SK-N-SH (cell line): ENCODE data around the gene IMPACT. TPM values are rescaled to one million over a fixed set of nuclear protein-coding genes. Genes with fewer than 3 reads are reported as not detected.

Source experiments
- CTCF ChIA-PET: fragments of 300-600, 350-600 bp; formaldehyde crosslinking; extraction: SDS; loops from one replicate; lab custom pipeline; 2021; lab: Yijun Ruan, JAX
- POLR2A ChIA-PET: fragments of 350-600 bp; sonication (Branson Sonifier 250); formaldehyde crosslinking; extraction: SDS; loops from one replicate; lab custom pipeline; 2020; ENCODE audit warnings: antibody characterized with exemption, inconsistent platforms; lab: Yijun Ruan, JAX
- DNase-seq: peaks from one replicate; pipeline ENCODE4 v3.0.0; 2012
- H2AFZ ChIP-seq: fragments of 200-600 bp; sonication (generic); 2 replicates; pipeline ENCODE4 v1.8.1; 2016; ENCODE audit warnings: antibody characterized with exemption, mild to moderate bottlenecking, low read depth
- H3F3A ChIP-seq: fragments of 200-600 bp; sonication (generic); replicated peaks from 2 replicates; pipeline ENCODE3; 2016; ENCODE audit warnings: antibody characterized with exemption, mild to moderate bottlenecking; ENCODE audit not compliant: insufficient read depth
- H3K27ac ChIP-seq, 2 experiments: fragments of 200-500 bp in 1 of 2; fragments of 200-600 bp in 1 of 2; sonication (Bioruptor generic) in 1 of 2; sonication (generic), shearing (Covaris generic) in 1 of 2; 2 replicates each; pipeline versions ENCODE4 v1.5.1 to v1.6.1; 2014 to 2016; ENCODE audit warnings: low read depth in 2 of 2, inconsistent platforms in 1 of 2, low read length in 1 of 2, mild to moderate bottlenecking in 1 of 2, mixed read lengths in 1 of 2
- H3K27me3 ChIP-seq: fragments of 200-600 bp; sonication (generic), shearing (Covaris generic); 2 replicates; pipeline ENCODE4 v1.6.1; 2016; ENCODE audit warnings: mixed run types; ENCODE audit not compliant: insufficient read depth
- H3K36me3 ChIP-seq, 2 experiments: fragments of 200-500 bp in 1 of 2; fragments of 200-600 bp in 1 of 2; sonication (Bioruptor generic) in 1 of 2; sonication (generic) in 1 of 2; replicated peaks in 1 of 2; 2 replicates each; pipeline versions ENCODE3 to v1.5.1; 2014 to 2016; ENCODE audit warnings: low read length in 1 of 2, mild to moderate bottlenecking in 1 of 2; ENCODE audit not compliant: insufficient read depth in 2 of 2, control insufficient read depth in 1 of 2
- H3K4me1 ChIP-seq, 2 experiments: fragments of 200-500 bp in 1 of 2; fragments of 200-600 bp in 1 of 2; sonication (Bioruptor generic) in 1 of 2; sonication (generic), shearing (Covaris generic) in 1 of 2; 2 replicates each; pipeline versions ENCODE4 v1.5.1 to v1.6.1; 2014 to 2016; ENCODE audit warnings: low read depth in 1 of 2, low read length in 1 of 2, mixed run types in 1 of 2; ENCODE audit not compliant: insufficient read depth in 2 of 2, control insufficient read depth in 1 of 2
- H3K4me2 ChIP-seq: fragments of 200-600 bp; sonication (generic), shearing (Covaris generic); 2 replicates; pipeline ENCODE4 v1.6.1; 2017; ENCODE audit warnings: mixed run types
- H3K4me3 ChIP-seq, 2 experiments: fragments of 200-500 bp in 1 of 2; fragments of 200-600 bp in 1 of 2; sonication (Bioruptor generic) in 1 of 2; sonication (generic), shearing (Covaris generic) in 1 of 2; 2 replicates each; pipeline versions ENCODE4 v1.5.1 to v1.8.1; 2014 to 2016; ENCODE audit warnings: low read depth in 2 of 2, inconsistent platforms in 1 of 2, low read length in 1 of 2, mild to moderate bottlenecking in 1 of 2, mixed read lengths in 1 of 2, moderate library complexity in 1 of 2
- H3K79me2 ChIP-seq: fragments of 200-600 bp; sonication (generic); 2 replicates; pipeline ENCODE4 v1.8.1; 2017; ENCODE audit warnings: mild to moderate bottlenecking; ENCODE audit not compliant: insufficient read depth
- H3K9ac ChIP-seq: fragments of 200-600 bp; sonication (generic); 2 replicates; pipeline ENCODE4 v1.6.1; 2017; ENCODE audit warnings: mixed run types
- H3K9me2 ChIP-seq: fragments of 200-600 bp; sonication (generic); 2 replicates; pipeline ENCODE4 v1.6.1; 2017; ENCODE audit warnings: mixed run types
- H3K9me3 ChIP-seq: fragments of 200-600 bp; sonication (generic); 2 replicates; pipeline ENCODE4 v1.6.1; 2017; ENCODE audit warnings: mixed run types, mild to moderate bottlenecking, moderate library complexity
- H4K20me1 ChIP-seq: fragments of 200-600 bp; sonication (generic); 2 replicates; pipeline ENCODE4 v1.6.1; 2017; ENCODE audit warnings: mild to moderate bottlenecking, mixed run types; ENCODE audit not compliant: insufficient read depth
- CTCF ChIP-seq: fragments of 200-600 bp; sonication (generic); IDR thresholded peaks from 2 replicates; pipeline ENCODE4 v1.6.1; 2017; ENCODE audit warnings: antibody characterized with exemption, mild to moderate bottlenecking, moderate library complexity
- ELF1 ChIP-seq: IDR thresholded peaks from 2 replicates; pipeline ENCODE4 v1.4.0; 2012
- GATA2 ChIP-seq: sonication (generic); formaldehyde crosslinking; IDR thresholded peaks from 2 replicates; pipeline ENCODE4 v1.5.0; 2020; ENCODE audit warnings: mild to moderate bottlenecking, missing genetic modification reagents
- IRF3 ChIP-seq: fragments of 150-350 bp; IDR thresholded peaks from 2 replicates; pipeline ENCODE4 v1.6.1; 2016; ENCODE audit warnings: mild to moderate bottlenecking, low read depth, low read length
- NFIC ChIP-seq: IDR thresholded peaks from 2 replicates; pipeline ENCODE4 v1.4.0; 2012; ENCODE audit warnings: borderline replicate concordance
- PBX3 ChIP-seq: IDR thresholded peaks from 2 replicates; pipeline ENCODE4; 2012
- REST ChIP-seq: IDR thresholded peaks from 2 replicates; pipeline ENCODE4 v1.6.1; 2012; ENCODE audit warnings: mild to moderate bottlenecking, low read depth, low read length, moderate library complexity
- RXRA ChIP-seq: IDR thresholded peaks from 2 replicates; pipeline ENCODE4 v1.4.0; 2012; ENCODE audit warnings: low read depth, mild to moderate bottlenecking, borderline replicate concordance
- SIN3A ChIP-seq: IDR thresholded peaks from 2 replicates; pipeline ENCODE4 v1.6.1; 2012; ENCODE audit warnings: low read depth, mild to moderate bottlenecking, low read length, moderate library complexity, borderline replicate concordance
- TAF1 ChIP-seq: IDR thresholded peaks from 2 replicates; pipeline ENCODE4 v1.6.1; 2012; ENCODE audit warnings: low read depth, mild to moderate bottlenecking, low read length, moderate library complexity, borderline replicate concordance
- USF2 ChIP-seq: fragments of 150-350 bp; IDR thresholded peaks from 2 replicates; pipeline ENCODE4 v1.6.1; 2017; ENCODE audit warnings: antibody characterized with exemption, low read length, low read depth, borderline replicate concordance
- WGBS: methylation state at CpG from one replicate; pipeline ENCODE4 v1.1.6; 2017; ENCODE audit warnings: low lambda C conversion rate; 5-methylcytosine and 5-hydroxymethylcytosine counted together
- polyA plus RNA-seq, 3 experiments: library from polyadenylated mRNA; depleted of rRNA; stranded (reverse); fragments of >200 nt; gene quantifications; 2 replicates each; pipeline ENCODE4 v1.2.3, GENCODE V29; 2012

The IMPACT gene
- polyA plus RNA-seq, 1 of the 3 experiments (the other 2 are of a cell fraction) = 13.0 TPM

- DNase-seq = no peak
- Histone ChIP-seq H3K9ac (no peak overlapping the region), H2AFZ (no peak overlapping the region), H3F3A (no peaks in the 10 kb centered on the region), H3K4me3 (no peak overlapping the region), H3K9me2 (no peaks in the 10 kb centered on the region), H3K36me3 (peaks cover 0 to 3% of the 10 kb centered on the region in 2 experiments), H3K79me2 (no peaks in the 10 kb centered on the region), H3K27ac (no peak overlapping the region), H3K4me1 (no peaks in the 10 kb centered on the region; a peak in 1 of 4 replicates), H4K20me1 (no peaks in the 10 kb centered on the region), H3K27me3 (no peaks in the 10 kb centered on the region), H3K9me3 (no peaks in the 10 kb centered on the region), H3K4me2 (no peak overlapping the region)
- no peak for TF ChIP-seq CTCF
- no peak for TF ChIP-seq TAF1
- ChIA-PET POLR2A (no interaction called here), CTCF (interaction anchor here (0.9 to 2.5 kb wide), 2 partner anchors 25 to 27 kb away, joined by 3 to 10 read pairs; no protein-coding TSS in a partner anchor)
- WGBS = 90% methylated on average over 8 of the region's 8 CpGs
Measured at GRCh38 chr18:24461996-24462395, 35.5 kb downstream of the IMPACT start.

- Histone ChIP-seq H3K4me1 (no peaks in the 10 kb centered on the region; a peak in 1 of 4 replicates), H3K27ac (no peak overlapping the region), H3K9me2 (no peaks in the 10 kb centered on the region), H3K9ac (no peak overlapping the region), H3K9me3 (no peaks in the 10 kb centered on the region), H2AFZ (no peak overlapping the region), H3K4me2 (no peak overlapping the region), H3K79me2 (no peaks in the 10 kb centered on the region), H3K27me3 (no peaks in the 10 kb centered on the region), H4K20me1 (no peaks in the 10 kb centered on the region), H3F3A (no peaks in the 10 kb centered on the region), H3K36me3 (peaks cover 0 to 3% of the 10 kb centered on the region in 2 experiments), H3K4me3 (no peak overlapping the region)
- ChIA-PET POLR2A (interaction anchor here (0.9 kb wide), 1 partner anchor 37 kb away, joined by 3 read pairs; the partner anchor contains the start of gene IMPACT), CTCF (interaction anchor here (0.6 to 2.5 kb wide), 4 partner anchors 24 to 103 kb away, joined by 3 to 10 read pairs (median 4); no protein-coding TSS in a partner anchor)
- WGBS = 72% methylated on average over 5 of the region's 5 CpGs
- DNase-seq = no peak
- no peak for TF ChIP-seq IRF3
- no peak for TF ChIP-seq GATA2 (CRISPR knock-in tag)
- TF ChIP-seq SIN3A = no peak
- TF ChIP-seq ELF1 = no peak
- TF ChIP-seq NFIC = no peak
- no peak for TF ChIP-seq TAF1
- TF ChIP-seq PBX3 = no peak
- TF ChIP-seq USF2 = no peak
- no peak for TF ChIP-seq REST
- TF ChIP-seq CTCF = no peak
- TF ChIP-seq RXRA = no peak
Measured at GRCh38 chr18:24462838-24463775, 36.6 kb downstream of the IMPACT start.
